GM12878 (cell line): ENCODE data around the gene KRTAP5-11.
"Not testable (repeated sequence)": the region's sequence is repeated elsewhere in the genome, so short reads cannot be mapped to it uniquely, and the experiment has no call there.

Experiments
- EP300 ChIP-seq, 2 experiments: fragments of 150-350 bp in 1 of 2; IDR thresholded peaks; 2 replicates each; pipeline ENCODE4 v1.6.1; 2011 to 2012; ENCODE audit warnings: low read depth in 2 of 2, low read length in 2 of 2, borderline replicate concordance in 1 of 2, improper control_type of control experiment in 1 of 2, inconsistent platforms in 1 of 2; ENCODE audit not compliant: control insufficient read depth in 1 of 2
- ESRRA ChIP-seq: IDR thresholded peaks from 2 replicates; pipeline ENCODE4 v1.6.1; 2012; ENCODE audit warnings: mild to moderate bottlenecking, low read length, improper control_type of control experiment
- KAT2A ChIP-seq: conservative IDR thresholded peaks from 2 replicates; pipeline ENCODE4 v1.6.1; 2011; ENCODE audit warnings: low read depth, low read length; ENCODE audit not compliant: control insufficient read depth
- MXI1 ChIP-seq: fragments of 150-350 bp; IDR thresholded peaks from 2 replicates; pipeline ENCODE4 v1.6.1; 2011; ENCODE audit warnings: low read depth, mild to moderate bottlenecking, inconsistent platforms, low read length, improper control_type of control experiment
- TF ChIP-seq, protein P1 (sequence below), 3 experiments: IDR thresholded peaks in 2 of 3; conservative IDR thresholded peaks in 1 of 3; 2 replicates each; pipeline ENCODE4 v1.5.1; 2011; ENCODE audit warnings: low read depth in 3 of 3, low read length in 3 of 3, mild to moderate bottlenecking in 3 of 3, control low read depth in 2 of 3, moderate library complexity in 2 of 3, inconsistent platforms in 1 of 3, mixed read lengths in 1 of 3; ENCODE audit not compliant: control insufficient read depth in 2 of 3, insufficient read depth in 1 of 3; ENCODE audit errors: extremely low read depth in 1 of 3

DNA sequence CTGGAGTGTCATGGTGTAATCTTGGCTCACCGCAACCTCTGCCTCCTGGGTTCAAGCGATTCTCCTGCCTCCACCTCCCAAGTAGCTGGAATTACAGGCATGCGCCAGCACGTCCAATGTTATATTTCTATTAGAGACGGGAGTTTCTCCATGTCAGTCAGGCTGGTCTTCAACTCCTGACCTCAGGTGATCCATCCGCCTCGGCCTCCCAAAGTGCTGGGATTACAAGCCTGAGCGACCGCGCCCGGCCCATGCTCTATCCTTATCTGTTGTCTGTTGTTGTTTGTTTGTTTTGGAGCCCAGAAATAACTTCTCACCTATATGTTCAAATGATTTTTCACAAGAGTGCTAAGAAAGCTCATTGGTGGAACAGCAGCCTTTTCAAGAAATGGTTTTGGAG is 40.6 kb upstream of the KRTAP5-11 start:
- TF ChIP-seq ESRRA; MXI1; EP300 (IDR thresholded peaks at IDR 0.05; ENCODE audit: borderline replicate concordance in 1 of 2, control insufficient read depth in 1 of 2, low read depth in 2 of 2, low read length in 2 of 2); KAT2A: not testable (repeated sequence)
- TF ChIP-seq, protein P1, sequence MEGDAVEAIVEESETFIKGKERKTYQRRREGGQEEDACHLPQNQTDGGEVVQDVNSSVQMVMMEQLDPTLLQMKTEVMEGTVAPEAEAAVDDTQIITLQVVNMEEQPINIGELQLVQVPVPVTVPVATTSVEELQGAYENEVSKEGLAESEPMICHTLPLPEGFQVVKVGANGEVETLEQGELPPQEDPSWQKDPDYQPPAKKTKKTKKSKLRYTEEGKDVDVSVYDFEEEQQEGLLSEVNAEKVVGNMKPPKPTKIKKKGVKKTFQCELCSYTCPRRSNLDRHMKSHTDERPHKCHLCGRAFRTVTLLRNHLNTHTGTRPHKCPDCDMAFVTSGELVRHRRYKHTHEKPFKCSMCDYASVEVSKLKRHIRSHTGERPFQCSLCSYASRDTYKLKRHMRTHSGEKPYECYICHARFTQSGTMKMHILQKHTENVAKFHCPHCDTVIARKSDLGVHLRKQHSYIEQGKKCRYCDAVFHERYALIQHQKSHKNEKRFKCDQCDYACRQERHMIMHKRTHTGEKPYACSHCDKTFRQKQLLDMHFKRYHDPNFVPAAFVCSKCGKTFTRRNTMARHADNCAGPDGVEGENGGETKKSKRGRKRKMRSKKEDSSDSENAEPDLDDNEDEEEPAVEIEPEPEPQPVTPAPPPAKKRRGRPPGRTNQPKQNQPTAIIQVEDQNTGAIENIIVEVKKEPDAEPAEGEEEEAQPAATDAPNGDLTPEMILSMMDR (IDR thresholded peaks at IDR 0.05 in 2 of 3, conservative IDR thresholded peaks at IDR 0.05 in 1 of 3; ENCODE audit: control insufficient read depth in 2 of 3, extremely low read depth in 1 of 3, insufficient read depth in 1 of 3, low read depth in 3 of 3, low read length in 3 of 3), result not testable (repeated sequence)
